Astrocyte (in vitro differentiated cells and primary cell): Measurements from ENCODE around the gene TRIM16.

Source experiments
- EZH2 ChIP-seq: IDR thresholded peaks from 2 replicates; pipeline ENCODE4 v1.6.1; 2012; ENCODE audit warnings: mild to moderate bottlenecking, low read length, inconsistent platforms; ENCODE audit not compliant: insufficient read depth
- TF ChIP-seq, protein P1 (sequence below): IDR thresholded peaks from 2 replicates; pipeline ENCODE4 v1.5.1; 2011; ENCODE audit warnings: low read depth, mild to moderate bottlenecking, inconsistent platforms, low read length, moderate library complexity; ENCODE audit not compliant: insufficient read depth

DNA sequence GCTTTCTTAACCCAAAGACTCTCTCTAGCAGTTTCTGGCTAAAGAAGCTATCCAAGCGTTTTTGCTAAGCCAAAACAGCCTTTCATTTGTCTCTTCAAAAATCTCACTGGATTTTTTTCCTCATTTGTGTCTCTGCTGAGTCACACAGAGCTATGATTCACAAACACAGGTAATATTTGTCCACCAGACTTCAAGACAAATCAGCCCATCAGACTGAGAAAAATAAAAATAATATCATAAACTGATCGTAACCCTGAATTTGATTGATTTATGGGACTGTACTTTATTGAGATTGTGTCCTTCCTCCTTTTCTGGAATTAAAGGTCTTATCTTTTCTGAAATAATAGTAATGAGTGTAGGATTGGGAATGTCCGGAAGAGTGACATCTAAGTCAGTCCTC lies 25.8 kb downstream of the TRIM16 start:
- TF ChIP-seq, protein P1, sequence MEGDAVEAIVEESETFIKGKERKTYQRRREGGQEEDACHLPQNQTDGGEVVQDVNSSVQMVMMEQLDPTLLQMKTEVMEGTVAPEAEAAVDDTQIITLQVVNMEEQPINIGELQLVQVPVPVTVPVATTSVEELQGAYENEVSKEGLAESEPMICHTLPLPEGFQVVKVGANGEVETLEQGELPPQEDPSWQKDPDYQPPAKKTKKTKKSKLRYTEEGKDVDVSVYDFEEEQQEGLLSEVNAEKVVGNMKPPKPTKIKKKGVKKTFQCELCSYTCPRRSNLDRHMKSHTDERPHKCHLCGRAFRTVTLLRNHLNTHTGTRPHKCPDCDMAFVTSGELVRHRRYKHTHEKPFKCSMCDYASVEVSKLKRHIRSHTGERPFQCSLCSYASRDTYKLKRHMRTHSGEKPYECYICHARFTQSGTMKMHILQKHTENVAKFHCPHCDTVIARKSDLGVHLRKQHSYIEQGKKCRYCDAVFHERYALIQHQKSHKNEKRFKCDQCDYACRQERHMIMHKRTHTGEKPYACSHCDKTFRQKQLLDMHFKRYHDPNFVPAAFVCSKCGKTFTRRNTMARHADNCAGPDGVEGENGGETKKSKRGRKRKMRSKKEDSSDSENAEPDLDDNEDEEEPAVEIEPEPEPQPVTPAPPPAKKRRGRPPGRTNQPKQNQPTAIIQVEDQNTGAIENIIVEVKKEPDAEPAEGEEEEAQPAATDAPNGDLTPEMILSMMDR = no peak
- no peak for TF ChIP-seq EZH2
